GM19452 (cell line): ENCODE data around the gene CATSPER3.
A peak's percentile ranks its signal among the peaks of the same experiment; 100 is the strongest.
"Not testable (repeated sequence)": the region's sequence is repeated elsewhere in the genome, so short reads cannot be mapped to it uniquely, and the experiment has no call there.

Experiments
- ATAC-seq: cut with Tn5 transposase; IDR thresholded peaks from one replicate; pipeline ENCODE4 v1.9.1; 2021; ENCODE audit not compliant: unreplicated experiment

Gene CATSPER3

GRCh38 chr5:134969166-134969565 lies 1.5 kb downstream of the CATSPER3 start:
- ATAC-seq, result no peak

- ATAC-seq, result peak; percentile 87
These were observed 7.5 kb downstream of the CATSPER3 start for GRCh38 chr5:134975078-134975715.

- no peak for ATAC-seq
These were observed 8.1 kb downstream of the CATSPER3 start for GRCh38 chr5:134975843-134976242.

GRCh38 chr5:134976841-134977240 lies 9.1 kb downstream of the CATSPER3 start:
- no peak for ATAC-seq

- no peak for ATAC-seq
These were observed 11.7 kb downstream of the CATSPER3 start for GRCh38 chr5:134979416-134979815.

- ATAC-seq, result no peak
These were observed 14.5 kb downstream of the CATSPER3 start for GRCh38 chr5:134982230-134982629.

- no peak for ATAC-seq
These were observed 21.6 kb downstream of the CATSPER3 start for GRCh38 chr5:134989266-134989830.

GRCh38 chr5:134990183-134990582 lies 22.5 kb downstream of the CATSPER3 start:
- not testable (repeated sequence) for ATAC-seq

GRCh38 chr5:134992148-134992547 lies 24.4 kb downstream of the CATSPER3 start:
- no peak for ATAC-seq

GRCh38 chr5:134993161-134993560 lies 25.5 kb downstream of the CATSPER3 start:
- ATAC-seq, result no peak

GRCh38 chr5:134994560-134995156 lies 27.0 kb downstream of the CATSPER3 start:
- ATAC-seq, result no peak

GRCh38 chr5:134995850-134996402 lies 28.2 kb downstream of the CATSPER3 start:
- ATAC-seq, result no peak

- no peak for ATAC-seq
These were observed 29.3 kb downstream of the CATSPER3 start for GRCh38 chr5:134997015-134997414.

- ATAC-seq, result not testable (repeated sequence)
These were observed 30.4 kb downstream of the CATSPER3 start for GRCh38 chr5:134998068-134998467.

GRCh38 chr5:135004376-135004775 lies 36.7 kb downstream of the CATSPER3 start:
- ATAC-seq, result no peak

- no peak for ATAC-seq
These were observed 37.4 kb downstream of the CATSPER3 start for GRCh38 chr5:135005076-135005475.

GRCh38 chr5:135007305-135007704 lies 39.6 kb downstream of the CATSPER3 start:
- ATAC-seq, result no peak

- ATAC-seq, result no peak
These were observed 40.1 kb downstream of the CATSPER3 start for GRCh38 chr5:135007749-135008363.

- ATAC-seq, result no peak
These were observed 40.8 kb downstream of the CATSPER3 start for GRCh38 chr5:135008556-135008955.

GRCh38 chr5:135008981-135009735 lies 41.5 kb downstream of the CATSPER3 start:
- ATAC-seq, result no peak
